ENCODE measurements around the gene THBD.

The THBD gene

GRCh38 chr20:23084282-23084844 lies 34.9 kb upstream of the THBD start:
- Histone ChIP-seq H3K4me1 (ENCODE audit: low read length) (peaks cover 35% of the 10 kb centered on the region), H3K4me2 (ENCODE audit: low read length) (no peak overlapping the region), H3K79me2 (ENCODE audit: low read length) (no peaks in the 10 kb centered on the region)

DNA sequence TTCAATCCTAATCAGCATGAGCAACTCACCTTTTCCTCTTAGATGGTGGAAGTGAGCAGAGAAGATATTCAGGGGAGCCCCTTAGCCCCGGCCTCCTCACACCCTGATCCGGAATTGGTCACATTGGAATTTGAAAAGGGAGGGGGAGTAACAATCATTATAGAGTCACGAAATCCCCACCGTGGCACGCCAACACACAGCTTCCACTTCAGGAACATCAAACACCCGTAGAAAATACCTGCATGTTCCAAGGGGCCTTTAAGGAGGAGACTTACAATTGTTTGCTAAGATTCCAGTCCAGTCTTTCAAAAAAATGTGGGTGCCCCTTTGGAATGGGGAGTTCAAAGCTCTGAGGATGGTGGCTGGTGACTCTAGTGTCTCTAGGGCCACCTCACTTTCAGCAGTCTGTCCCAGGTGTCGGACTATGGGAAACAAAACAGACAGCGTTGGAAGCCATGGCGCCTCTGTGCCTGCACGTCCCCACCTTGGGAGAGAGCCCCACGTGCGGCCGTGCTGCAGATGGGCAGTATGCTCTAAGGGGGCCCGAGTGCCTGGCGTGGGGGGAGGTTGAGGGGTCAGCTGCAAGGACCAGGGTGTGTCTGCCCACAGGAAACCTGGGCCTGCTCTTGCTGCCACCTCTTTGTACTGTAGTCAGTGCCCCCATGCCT lies 34.2 kb upstream of the THBD start:
- H3K4me1 ChIP-seq (ENCODE audit: low read length) = peaks cover 35% of the 10 kb centered on the region
- no peaks in the 10 kb centered on the region for H3K79me2 ChIP-seq (ENCODE audit: low read length)
- H3K27me3 ChIP-seq (ENCODE audit: low read depth, low read length) = peaks cover 20% of the 10 kb centered on the region
- no peak overlapping the region for H3K4me3 ChIP-seq (ENCODE audit: low read length)
- no peak overlapping the region for H3K27ac ChIP-seq (ENCODE audit: low read length)
- H3K36me3 ChIP-seq (replicated peaks; ENCODE audit: low read depth, low read length) = no peaks in the 10 kb centered on the region
- H3K9ac ChIP-seq (ENCODE audit: low read length) = no peak overlapping the region
- H3K9me3 ChIP-seq (ENCODE audit: insufficient read depth, low read length) = no peaks in the 10 kb centered on the region
- no peak overlapping the region for H3K4me2 ChIP-seq (ENCODE audit: low read length)
- TF ChIP-seq EZH2phosphoT487 (IDR thresholded peaks at IDR 0.05; ENCODE audit: low read depth) = no peak
- TF ChIP-seq, protein P1, sequence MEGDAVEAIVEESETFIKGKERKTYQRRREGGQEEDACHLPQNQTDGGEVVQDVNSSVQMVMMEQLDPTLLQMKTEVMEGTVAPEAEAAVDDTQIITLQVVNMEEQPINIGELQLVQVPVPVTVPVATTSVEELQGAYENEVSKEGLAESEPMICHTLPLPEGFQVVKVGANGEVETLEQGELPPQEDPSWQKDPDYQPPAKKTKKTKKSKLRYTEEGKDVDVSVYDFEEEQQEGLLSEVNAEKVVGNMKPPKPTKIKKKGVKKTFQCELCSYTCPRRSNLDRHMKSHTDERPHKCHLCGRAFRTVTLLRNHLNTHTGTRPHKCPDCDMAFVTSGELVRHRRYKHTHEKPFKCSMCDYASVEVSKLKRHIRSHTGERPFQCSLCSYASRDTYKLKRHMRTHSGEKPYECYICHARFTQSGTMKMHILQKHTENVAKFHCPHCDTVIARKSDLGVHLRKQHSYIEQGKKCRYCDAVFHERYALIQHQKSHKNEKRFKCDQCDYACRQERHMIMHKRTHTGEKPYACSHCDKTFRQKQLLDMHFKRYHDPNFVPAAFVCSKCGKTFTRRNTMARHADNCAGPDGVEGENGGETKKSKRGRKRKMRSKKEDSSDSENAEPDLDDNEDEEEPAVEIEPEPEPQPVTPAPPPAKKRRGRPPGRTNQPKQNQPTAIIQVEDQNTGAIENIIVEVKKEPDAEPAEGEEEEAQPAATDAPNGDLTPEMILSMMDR (IDR thresholded peaks at IDR 0.05; ENCODE audit: low read depth, low read length) = no peak
- no peaks in the 10 kb centered on the region for H4K20me1 ChIP-seq (ENCODE audit: insufficient read depth, low read length)
- no peak overlapping the region for H2AFZ ChIP-seq (ENCODE audit: low read depth, low read length)

More at GRCh38 chr20:23084282-23084844, 34.9 kb upstream of the THBD start:
- Histone ChIP-seq H4K20me1 (ENCODE audit: insufficient read depth, low read length) (no peaks in the 10 kb centered on the region), H3K36me3 (replicated peaks; ENCODE audit: low read depth, low read length) (no peaks in the 10 kb centered on the region), H3K4me3 (ENCODE audit: low read length) (no peak overlapping the region), H3K27ac (ENCODE audit: low read length) (no peak overlapping the region), H3K9me3 (ENCODE audit: insufficient read depth, low read length) (no peaks in the 10 kb centered on the region), H3K9ac (ENCODE audit: low read length) (no peak overlapping the region), H2AFZ (ENCODE audit: low read depth, low read length) (no peak overlapping the region), H3K27me3 (ENCODE audit: low read depth, low read length) (peaks cover 14% of the 10 kb centered on the region)
- TF ChIP-seq EZH2phosphoT487 (IDR thresholded peaks at IDR 0.05; ENCODE audit: low read depth) = no peak
- TF ChIP-seq, protein P1 (IDR thresholded peaks at IDR 0.05; ENCODE audit: low read depth, low read length) = no peak

GRCh38 chr20:23082846-23083552 lies 33.5 kb upstream of the THBD start:
- no peak for TF ChIP-seq EZH2phosphoT487 (IDR thresholded peaks at IDR 0.05; ENCODE audit: low read depth)
- TF ChIP-seq, protein P1 (IDR thresholded peaks at IDR 0.05; ENCODE audit: low read depth, low read length) = no peak
- no peak overlapping the region for H3K27ac ChIP-seq (ENCODE audit: low read length)
- no peaks in the 10 kb centered on the region for H4K20me1 ChIP-seq (ENCODE audit: insufficient read depth, low read length)
- no peaks in the 10 kb centered on the region for H3K36me3 ChIP-seq (replicated peaks; ENCODE audit: low read depth, low read length)
- H2AFZ ChIP-seq (ENCODE audit: low read depth, low read length) = no peak overlapping the region
- no peaks in the 10 kb centered on the region for H3K79me2 ChIP-seq (ENCODE audit: low read length)
- no peaks in the 10 kb centered on the region for H3K9me3 ChIP-seq (ENCODE audit: insufficient read depth, low read length)
- no peak overlapping the region for H3K4me2 ChIP-seq (ENCODE audit: low read length)
- no peak overlapping the region for H3K4me3 ChIP-seq (ENCODE audit: low read length)
- peaks cover 29% of the 10 kb centered on the region for H3K4me1 ChIP-seq (ENCODE audit: low read length)
- H3K9ac ChIP-seq (ENCODE audit: low read length) = no peak overlapping the region
- peaks cover 26% of the 10 kb centered on the region for H3K27me3 ChIP-seq (ENCODE audit: low read depth, low read length)

GRCh38 chr20:23081263-23081819 lies 31.9 kb upstream of the THBD start:
- Histone ChIP-seq H4K20me1 (ENCODE audit: insufficient read depth, low read length) (no peaks in the 10 kb centered on the region), H3K4me2 (ENCODE audit: low read length) (no peak overlapping the region), H3K27ac (ENCODE audit: low read length) (no peak overlapping the region), H3K9me3 (ENCODE audit: insufficient read depth, low read length) (no peaks in the 10 kb centered on the region), H3K79me2 (ENCODE audit: low read length) (no peaks in the 10 kb centered on the region), H3K4me1 (ENCODE audit: low read length) (peaks cover 12% of the 10 kb centered on the region), H3K9ac (ENCODE audit: low read length) (no peak overlapping the region), H3K27me3 (ENCODE audit: low read depth, low read length) (peaks cover 31% of the 10 kb centered on the region), H2AFZ (ENCODE audit: low read depth, low read length) (no peak overlapping the region), H3K36me3 (replicated peaks; ENCODE audit: low read depth, low read length) (no peaks in the 10 kb centered on the region), H3K4me3 (ENCODE audit: low read length) (no peak overlapping the region)
- TF ChIP-seq EZH2phosphoT487 (IDR thresholded peaks at IDR 0.05; ENCODE audit: low read depth) = no peak
- TF ChIP-seq, protein P1 (IDR thresholded peaks at IDR 0.05; ENCODE audit: low read depth, low read length) = no peak

Measured in OCI-LY3 (cell line).